Stimulated activated CD4-positive, alpha-beta T cell treated with anti-CD3 and anti-CD28 coated beads, TNF-alpha, amount 100 ng/mL, for 48 hours (primary cell): Measurements from ENCODE around the gene LRFN5.
"Not testable (repeated sequence)": the region's sequence is repeated elsewhere in the genome, so short reads cannot be mapped to it uniquely, and the experiment has no call there.

Experiments
- DNase-seq, 3 donors: peaks; one replicate each; pipeline ENCODE4 v3.0.0-alpha.2; 2020; ENCODE audit warnings: low read depth in 3 of 3

The LRFN5 gene

GRCh38 chr14:41606532-41607303, at the start of gene LRFN5:
Gene LRFN5, plus strand, starts transcription at chr14:41606876.
- no peak for DNase-seq

GRCh38 chr14:41558490-41558889, 48.2 kb upstream of the LRFN5 start:
- DNase-seq, result no peak

GRCh38 chr14:41566864-41567263, 39.8 kb upstream of the LRFN5 start:
- not testable (repeated sequence) for DNase-seq

- no peak for DNase-seq
These were observed 37.7 kb upstream of the LRFN5 start for GRCh38 chr14:41568979-41569378.

- no peak for DNase-seq
These were observed 36.1 kb upstream of the LRFN5 start for GRCh38 chr14:41570415-41571155.

GRCh38 chr14:41586237-41586636, 20.4 kb upstream of the LRFN5 start:
- no peak for DNase-seq

GRCh38 chr14:41597647-41598046, 9.0 kb upstream of the LRFN5 start:
- no peak for DNase-seq

- not testable (repeated sequence) for DNase-seq
These were observed 6.8 kb upstream of the LRFN5 start for GRCh38 chr14:41599805-41600385.

- no peak for DNase-seq
These were observed 1.8 kb upstream of the LRFN5 start for GRCh38 chr14:41604721-41605531.

- DNase-seq, result no peak
These were observed 960 bp upstream of the LRFN5 start for GRCh38 chr14:41605550-41606281.

GRCh38 chr14:41606282-41606531, 469 bp upstream of the LRFN5 start:
- DNase-seq, result no peak

- no peak for DNase-seq
These were observed 664 bp downstream of the LRFN5 start for GRCh38 chr14:41607304-41607775.

- DNase-seq, result no peak
These were observed 1.4 kb downstream of the LRFN5 start for GRCh38 chr14:41607966-41608663.

- no peak for DNase-seq
These were observed 2.2 kb downstream of the LRFN5 start for GRCh38 chr14:41608681-41609390.

- no peak for DNase-seq
These were observed 3.1 kb downstream of the LRFN5 start for GRCh38 chr14:41609704-41610183.

GRCh38 chr14:41615011-41615595, 8.4 kb downstream of the LRFN5 start:
- DNase-seq, result no peak

GRCh38 chr14:41623736-41624135, 17.1 kb downstream of the LRFN5 start:
- no peak for DNase-seq

GRCh38 chr14:41629876-41630275, 23.2 kb downstream of the LRFN5 start:
- no peak for DNase-seq

- no peak for DNase-seq
These were observed 27.6 kb downstream of the LRFN5 start for GRCh38 chr14:41634286-41634685.
